Coronary artery (tissue), 2 donors: ENCODE measurements around the gene GALNT13.
A peak's percentile ranks its signal among the peaks of the same experiment; 100 is the strongest.

Experiments used
- DNase-seq: peaks from one replicate; pipeline ENCODE4 v3.0.0-alpha.2; 2017; ENCODE audit warnings: low spot score
- H3K27ac ChIP-seq, 2 donors: fragments of 200-600 bp; sonication (generic); one replicate each; pipeline ENCODE4 v1.5.1; 2016 to 2019
- H3K4me3 ChIP-seq: fragments of 200-600 bp; sonication (generic); 2 replicates; pipeline ENCODE4 v1.5.1; 2016; ENCODE audit warnings: mild to moderate bottlenecking, moderate library complexity
- CTCF ChIP-seq: fragments of 200-600 bp; sonication (generic); IDR thresholded peaks from one replicate; pipeline ENCODE4 v1.5.1; 2019; ENCODE audit warnings: antibody characterized with exemption

Gene GALNT13

DNA sequence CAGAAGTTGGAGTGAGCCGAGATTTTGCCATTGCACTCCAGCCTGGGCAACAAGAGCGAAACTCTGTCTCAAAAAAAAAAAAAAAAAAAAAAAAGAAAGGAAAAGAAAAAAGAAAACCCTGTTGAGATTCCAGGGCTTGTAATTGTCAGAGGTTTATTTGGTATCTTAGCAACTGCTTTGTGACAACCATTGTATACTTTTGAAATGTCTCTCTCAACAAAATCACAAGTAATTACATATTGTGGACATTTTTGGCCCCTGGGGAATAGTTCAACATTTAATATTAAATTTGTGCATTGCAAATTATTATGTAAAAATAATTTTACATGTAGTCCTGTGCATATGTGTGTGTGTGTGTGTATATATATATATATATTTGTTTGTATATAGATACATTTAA is 270.8 kb downstream of the GALNT13 start:
- no peak overlapping the region for H3K27ac ChIP-seq
- no peak for DNase-seq
- TF ChIP-seq CTCF: no peak
- H3K4me3 ChIP-seq: no peak overlapping the region

GRCh38 chr2:154143105-154143504 is 271.4 kb downstream of the GALNT13 start:
- no peak for TF ChIP-seq CTCF
- no peak for DNase-seq
- Histone ChIP-seq H3K4me3 (no peak overlapping the region), H3K27ac (peak overlapping the region in 1 of 2 donors; percentile 14)

DNA sequence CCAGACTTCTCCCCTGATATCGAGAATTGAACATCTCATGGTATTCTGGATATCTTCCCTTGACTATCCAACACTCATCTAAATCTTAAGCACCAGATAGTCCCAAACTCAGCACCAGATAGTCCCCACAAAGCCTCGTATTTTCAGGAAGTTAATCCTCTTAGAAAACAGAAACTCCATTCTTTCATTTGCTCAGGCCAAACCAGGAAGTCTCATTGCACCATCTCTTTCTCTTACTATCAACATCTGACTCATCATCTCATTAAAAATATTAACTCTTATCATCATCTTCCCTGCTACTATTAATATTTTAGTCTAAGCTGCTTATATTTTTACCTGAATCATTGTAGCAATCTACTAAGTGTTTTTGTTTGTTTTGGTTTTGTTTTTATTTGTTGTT is 286.4 kb downstream of the GALNT13 start:
- DNase-seq: no peak
- no peak overlapping the region for H3K27ac ChIP-seq
- H3K4me3 ChIP-seq: no peak overlapping the region
- no peak for TF ChIP-seq CTCF

DNA sequence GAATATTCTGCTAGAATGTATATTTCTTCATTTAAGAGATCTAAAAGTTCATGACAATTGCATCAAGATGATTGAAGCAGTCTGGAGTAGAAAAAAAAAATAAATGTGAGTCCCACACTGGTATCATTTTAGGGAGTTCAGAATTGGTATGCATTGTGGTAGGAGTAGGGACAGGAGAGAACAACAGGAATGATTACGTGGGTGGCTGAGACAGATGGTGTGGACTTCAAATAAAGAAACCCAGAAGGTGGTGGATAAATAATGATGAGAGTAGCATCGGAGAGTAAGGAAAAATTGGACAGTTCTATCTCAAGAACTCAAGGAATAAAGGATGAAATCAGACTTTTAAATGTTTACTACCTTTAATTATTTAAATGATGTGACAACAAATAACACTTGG is 289.6 kb downstream of the GALNT13 start:
- DNase-seq: no peak
- H3K27ac ChIP-seq: no peak overlapping the region
- TF ChIP-seq CTCF: no peak
- H3K4me3 ChIP-seq: no peak overlapping the region

DNA sequence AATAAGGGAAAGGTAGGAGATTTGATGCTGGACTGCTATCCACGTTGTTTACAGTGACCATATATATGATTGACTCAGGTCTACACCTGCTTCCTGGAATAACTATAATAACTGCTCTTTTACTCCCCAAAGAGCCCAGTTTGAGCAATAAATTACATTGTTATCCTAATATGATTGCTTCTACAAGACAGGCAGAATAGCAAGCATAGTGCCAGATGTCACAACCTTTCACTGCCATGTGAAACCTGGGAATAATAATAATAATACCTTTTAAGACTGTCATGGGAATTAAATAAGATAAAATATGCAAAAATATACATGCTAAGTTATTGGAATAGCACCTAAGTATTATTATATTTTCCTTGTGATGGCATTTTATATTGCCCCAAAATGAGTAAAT is 298.7 kb downstream of the GALNT13 start:
- TF ChIP-seq CTCF: no peak
- no peak overlapping the region for H3K4me3 ChIP-seq
- DNase-seq: no peak
- H3K27ac ChIP-seq: no peak overlapping the region

DNA sequence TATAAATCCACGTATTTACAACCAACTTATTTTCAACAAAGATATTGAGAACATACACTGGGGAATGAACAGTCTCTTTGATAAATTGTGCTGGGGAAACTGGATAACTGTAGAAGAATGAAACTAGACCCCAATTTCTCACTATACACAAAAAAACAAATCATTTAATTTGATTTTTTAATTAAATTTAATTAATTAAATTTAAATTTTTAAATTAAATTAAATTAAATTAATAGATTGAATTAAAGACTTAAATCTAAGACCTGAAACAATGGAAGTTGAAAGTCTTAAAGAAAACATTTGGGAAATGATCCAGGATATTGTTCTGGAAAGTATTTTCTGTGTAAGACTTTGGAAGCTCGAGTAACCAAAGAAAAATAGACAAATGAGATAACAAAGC is 301.4 kb downstream of the GALNT13 start:
- no peak for DNase-seq
- Histone ChIP-seq H3K4me3 (no peak overlapping the region), H3K27ac (no peak overlapping the region)
- TF ChIP-seq CTCF: no peak

DNA sequence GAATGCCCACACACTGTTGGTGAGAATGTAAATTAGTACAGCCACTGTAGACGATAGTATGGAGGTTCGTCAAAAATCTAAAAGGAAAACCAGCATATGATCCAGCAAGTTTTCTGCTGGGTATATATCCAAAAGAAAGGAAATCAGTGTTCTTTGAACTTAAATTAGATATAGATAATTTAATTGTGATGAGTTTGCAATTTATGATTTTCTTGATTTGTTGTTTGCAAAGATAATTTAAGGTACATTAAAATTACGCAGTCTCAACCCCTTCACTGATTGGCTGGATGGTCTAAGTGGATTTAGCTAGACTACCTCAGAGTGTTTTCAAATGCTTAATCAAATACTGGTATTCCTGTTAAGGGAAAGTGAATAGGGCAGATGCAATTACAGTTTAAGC is 302.2 kb downstream of the GALNT13 start:
- TF ChIP-seq CTCF: no peak
- DNase-seq: no peak
- Histone ChIP-seq H3K27ac (no peak overlapping the region), H3K4me3 (no peak overlapping the region)
